Lower leg skin (tissue), 3 donors: ENCODE measurements around the gene GRIP2.

Experiments used
- CTCF ChIP-seq, 3 donors: fragments of 450-650 bp; IDR thresholded peaks; one replicate each; pipeline ENCODE4 v1.5.1; 2016; ENCODE audit warnings: antibody characterized with exemption in 3 of 3, mild to moderate bottlenecking in 3 of 3, moderate library complexity in 2 of 3
- POLR2A ChIP-seq, 2 donors: fragments of 450-650 bp; IDR thresholded peaks; one replicate each; pipeline ENCODE4 v1.6.1; 2016 to 2017; ENCODE audit warnings: antibody characterized with exemption in 2 of 2, mild to moderate bottlenecking in 1 of 2, moderate library complexity in 1 of 2

- TF ChIP-seq CTCF (IDR thresholded peaks at IDR 0.05), result no peak
- TF ChIP-seq POLR2A (IDR thresholded peaks at IDR 0.05), result no peak
These were observed 34.0 kb upstream of the GRIP2 start for GRCh38 chr3:14574183-14574582.
